ENCODE data around the gene MBOAT2. TPM values are rescaled to one million over a fixed set of nuclear protein-coding genes. Genes with fewer than 3 reads are reported as not detected.

MBOAT2 gene
- total RNA-seq, 2 donors from 2014 or later, result 5.2 to 5.8 TPM

GRCh38 chr2:8839189-8839965, 164.1 kb downstream of the MBOAT2 start:
- no peak overlapping the region for H3K4me3 ChIP-seq
- H3K27ac ChIP-seq, result no peak overlapping the region
- no peak for TF ChIP-seq CTCF (IDR thresholded peaks at IDR 0.05)
- no peaks in the 10 kb centered on the region for H3K36me3 ChIP-seq
- no peaks in the 10 kb centered on the region for H3K9me3 ChIP-seq
- DNase-seq (ENCODE audit: low spot score), result no peak
- no peaks in the 10 kb centered on the region for H3K27me3 ChIP-seq
- H3K4me1 ChIP-seq, result peaks cover 0 to 28% of the 10 kb centered on the region in 2 donors

- no peaks in the 10 kb centered on the region for H3K27me3 ChIP-seq
- no peak for DNase-seq (ENCODE audit: low spot score)
- no peaks in the 10 kb centered on the region for H3K9me3 ChIP-seq
- H3K27ac ChIP-seq, result peak overlapping the region; percentile 78 to 90
- no peaks in the 10 kb centered on the region for H3K36me3 ChIP-seq
- no peak for TF ChIP-seq CTCF (IDR thresholded peaks at IDR 0.05)
- H3K4me3 ChIP-seq, result peak overlapping the region; percentile 89 to 99
- H3K4me1 ChIP-seq, result peaks cover 0 to 37% of the 10 kb centered on the region in 2 donors
Measured at GRCh38 chr2:8837795-8838140, 165.7 kb downstream of the MBOAT2 start.

GRCh38 chr2:8836971-8837794, 166.3 kb downstream of the MBOAT2 start, which contains the start of gene KIDINS220:
TSS of gene KIDINS220 (minus strand) at chr2:8837613. CDS start at chr2:8827093, 10,520 bp downstream.
- no peak for TF ChIP-seq CTCF (IDR thresholded peaks at IDR 0.05)
- H3K27me3 ChIP-seq, result no peaks in the 10 kb centered on the region
- DNase-seq (ENCODE audit: low spot score), result peak; percentile 87
- peaks cover 0 to 37% of the 10 kb centered on the region in 2 donors for H3K4me1 ChIP-seq
- H3K9me3 ChIP-seq, result no peaks in the 10 kb centered on the region
- H3K27ac ChIP-seq, result peak within 1 kb of the TSS; percentile 78 to 90
- no peaks in the 10 kb centered on the region for H3K36me3 ChIP-seq
- H3K4me3 ChIP-seq, result peak within 1 kb of the TSS; percentile 89 to 99

- no peaks in the 10 kb centered on the region for H3K36me3 ChIP-seq
- DNase-seq (ENCODE audit: low spot score), result no peak
- H3K9me3 ChIP-seq, result no peaks in the 10 kb centered on the region
- H3K4me3 ChIP-seq, result no peak overlapping the region
- no peaks in the 10 kb centered on the region for H3K27me3 ChIP-seq
- peaks cover 0 to 44% of the 10 kb centered on the region in 2 donors for H3K4me1 ChIP-seq
- H3K27ac ChIP-seq, result no peak overlapping the region
- TF ChIP-seq CTCF (IDR thresholded peaks at IDR 0.05), result no peak
Measured at GRCh38 chr2:8835279-8835678, 168.2 kb downstream of the MBOAT2 start.

GRCh38 chr2:8833853-8834252, 169.6 kb downstream of the MBOAT2 start:
- peaks cover 0 to 44% of the 10 kb centered on the region in 2 donors for H3K4me1 ChIP-seq
- no peaks in the 10 kb centered on the region for H3K36me3 ChIP-seq
- no peaks in the 10 kb centered on the region for H3K27me3 ChIP-seq
- no peak overlapping the region for H3K4me3 ChIP-seq
- no peak overlapping the region for H3K27ac ChIP-seq
- H3K9me3 ChIP-seq, result no peaks in the 10 kb centered on the region
- TF ChIP-seq CTCF (IDR thresholded peaks at IDR 0.05), result no peak
- DNase-seq (ENCODE audit: low spot score), result no peak

Data from right atrium auricular region (tissue), 2 donors.